ENCODE results near the gene KLF5. TPM values are rescaled to one million over a fixed set of nuclear protein-coding genes. Genes with fewer than 3 reads are reported as not detected.

The KLF5 gene
- total RNA-seq, 6 donors from 2014 or later, result 43.5 to 112 (median 61.8) TPM

- no peaks in the 10 kb centered on the region for H3K4me1 ChIP-seq
- no peaks in the 10 kb centered on the region for H3K27me3 ChIP-seq
- no peak overlapping the region for H3K4me3 ChIP-seq
- no peak overlapping the region for H3K27ac ChIP-seq
- no peak for DNase-seq
- TF ChIP-seq EP300 (IDR thresholded peaks at IDR 0.05) (no peak), CTCF (IDR thresholded peaks at IDR 0.05) (no peak), POLR2AphosphoS5 (IDR thresholded peaks at IDR 0.05) (no peak)
- no peak for ATAC-seq (ENCODE audit: low FRiP score in 2 of 2)
- no peaks in the 10 kb centered on the region for H3K9me3 ChIP-seq
- H3K36me3 ChIP-seq, result no peaks in the 10 kb centered on the region
- 72 to 77% methylated on average over 10 of the region's 10 CpGs for WGBS, 2 donors
Observed at GRCh38 chr13:73106513-73107178, 47.8 kb downstream of the KLF5 start.

- H3K4me3 ChIP-seq, result no peak overlapping the region
- no peaks in the 10 kb centered on the region for H3K36me3 ChIP-seq
- H3K27me3 ChIP-seq, result no peaks in the 10 kb centered on the region
- TF ChIP-seq POLR2AphosphoS5 (IDR thresholded peaks at IDR 0.05) (no peak), CTCF (IDR thresholded peaks at IDR 0.05) (no peak), EP300 (IDR thresholded peaks at IDR 0.05) (no peak), POLR2A (IDR thresholded peaks at IDR 0.05) (no peak)
- ATAC-seq (ENCODE audit: low FRiP score in 2 of 2), result no peak
- DNase-seq, result no peak
- no peak overlapping the region for H3K27ac ChIP-seq
- no peaks in the 10 kb centered on the region for H3K9me3 ChIP-seq
- WGBS, 2 donors, result 74 to 82% methylated on average over 3 of the region's 3 CpGs
- H3K4me1 ChIP-seq, result no peaks in the 10 kb centered on the region
Observed at GRCh38 chr13:73107481-73107880, 48.7 kb downstream of the KLF5 start.

GRCh38 chr13:73107970-73108369 is 49.2 kb downstream of the KLF5 start:
- TF ChIP-seq CTCF (IDR thresholded peaks at IDR 0.05), result no peak
- no peak for TF ChIP-seq POLR2AphosphoS5 (IDR thresholded peaks at IDR 0.05)
- TF ChIP-seq EP300 (IDR thresholded peaks at IDR 0.05), result no peak
- TF ChIP-seq POLR2A (IDR thresholded peaks at IDR 0.05), result no peak
- Histone ChIP-seq H3K4me1 (no peaks in the 10 kb centered on the region), H3K27me3 (no peaks in the 10 kb centered on the region), H3K4me3 (no peak overlapping the region), H3K36me3 (no peaks in the 10 kb centered on the region), H3K27ac (no peak overlapping the region), H3K9me3 (no peaks in the 10 kb centered on the region)
- WGBS, 2 donors, result 42% methylated on average over 8 of the region's 8 CpGs
- no peak for DNase-seq
- ATAC-seq (ENCODE audit: low FRiP score in 2 of 2), result no peak

- 91 to 94% methylated on average over 10 to 11 of the region's 11 CpGs for WGBS, 2 donors
Observed at GRCh38 chr13:73109288-73109899, 50.6 kb downstream of the KLF5 start.

More at GRCh38 chr13:73109288-73109899, 50.6 kb downstream of the KLF5 start:
- Histone ChIP-seq H3K27me3 (no peaks in the 10 kb centered on the region), H3K9me3 (no peaks in the 10 kb centered on the region), H3K4me1 (no peaks in the 10 kb centered on the region), H3K36me3 (no peaks in the 10 kb centered on the region), H3K4me3 (no peak overlapping the region), H3K27ac (no peak overlapping the region)
- ATAC-seq (ENCODE audit: low FRiP score in 2 of 2) (no peak), DNase-seq (no peak)
- no peak for TF ChIP-seq POLR2A (IDR thresholded peaks at IDR 0.05)
- TF ChIP-seq CTCF (IDR thresholded peaks at IDR 0.05), result no peak
- TF ChIP-seq EP300 (IDR thresholded peaks at IDR 0.05), result no peak
- TF ChIP-seq POLR2AphosphoS5 (IDR thresholded peaks at IDR 0.05), result no peak
